Activated T-cell treated with anti-CD3 and anti-CD28 coated beads for 1 hour (primary cell): ENCODE data around the gene SGSM2.

Experiments used
- DNase-seq: peaks from one replicate; pipeline ENCODE4 v3.0.0-alpha.2; 2020; ENCODE audit warnings: low read depth

The SGSM2 gene

GRCh38 chr17:2336215-2336851 is 968 bp upstream of the SGSM2 start, which contains the start of gene TSR1:
Gene TSR1 (minus strand): TSS chr17:2336457. CDS start chr17:2336427, 30 bp downstream.
- DNase-seq, result peak; percentile 81

DNA sequence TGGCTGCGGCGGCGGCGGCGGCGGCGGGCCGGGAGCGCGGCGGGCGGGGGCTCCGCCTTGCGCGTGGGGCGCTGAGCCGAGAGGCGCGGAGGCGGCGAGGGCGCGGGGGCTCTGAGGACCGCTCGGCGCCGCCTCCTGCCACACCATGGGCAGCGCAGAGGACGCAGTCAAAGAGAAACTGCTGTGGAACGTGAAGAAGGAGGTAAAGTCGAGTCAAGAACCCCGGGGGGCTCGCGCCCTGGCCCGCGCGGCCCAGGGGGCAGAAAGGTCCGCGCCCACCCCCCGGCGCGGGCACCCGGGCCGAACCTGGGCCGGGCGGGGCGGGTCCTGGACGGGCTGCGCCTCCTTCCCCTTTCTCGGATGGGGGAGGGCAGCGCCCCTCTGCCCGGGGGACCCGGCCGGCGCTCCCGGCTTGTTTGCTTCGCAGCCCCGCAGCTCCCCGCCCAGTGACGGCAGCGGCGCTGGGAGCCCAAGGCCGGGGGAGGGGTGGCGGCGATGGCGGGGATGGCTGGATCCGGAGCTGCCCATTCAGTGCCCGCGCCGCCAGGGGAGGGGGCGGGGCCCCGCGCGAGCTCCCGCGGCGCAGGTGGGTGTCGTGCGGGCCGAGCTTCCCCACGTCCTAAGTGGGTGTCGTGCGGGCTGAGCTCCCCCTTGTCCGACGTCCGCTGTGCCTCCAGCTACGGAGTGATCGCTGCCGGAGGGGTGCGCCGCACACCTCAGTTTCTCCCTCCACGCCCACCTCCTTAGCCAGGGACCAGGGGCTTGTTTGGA is 428 bp downstream of the SGSM2 start:
- no peak for DNase-seq

- no peak for DNase-seq
Observed at GRCh38 chr17:2338315-2338657, 985 bp downstream of the SGSM2 start.

- DNase-seq, result no peak
Observed at GRCh38 chr17:2343421-2343820, 6.1 kb downstream of the SGSM2 start.

GRCh38 chr17:2344528-2344927 is 7.2 kb downstream of the SGSM2 start:
- DNase-seq, result no peak

DNA sequence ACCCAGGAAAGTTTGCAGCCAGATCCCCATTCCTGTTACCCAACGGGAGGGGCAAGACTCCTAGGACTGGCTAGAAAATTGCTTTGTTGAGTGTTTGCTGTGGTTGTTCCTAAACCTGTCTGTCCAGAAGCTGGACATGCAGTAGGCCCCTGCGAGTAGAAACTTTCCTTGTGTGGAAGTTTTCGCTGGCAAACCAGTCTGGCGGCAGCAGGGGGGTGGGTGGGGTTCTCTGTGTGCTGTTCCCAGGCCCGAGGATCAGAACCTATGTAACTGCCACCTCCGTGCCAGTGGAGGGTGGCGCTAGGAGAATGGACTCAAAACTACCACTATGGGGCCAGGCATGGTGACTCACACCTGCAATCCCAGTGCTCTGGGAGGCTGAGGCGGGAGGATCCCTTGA is 9.2 kb downstream of the SGSM2 start:
- DNase-seq, result no peak

DNA sequence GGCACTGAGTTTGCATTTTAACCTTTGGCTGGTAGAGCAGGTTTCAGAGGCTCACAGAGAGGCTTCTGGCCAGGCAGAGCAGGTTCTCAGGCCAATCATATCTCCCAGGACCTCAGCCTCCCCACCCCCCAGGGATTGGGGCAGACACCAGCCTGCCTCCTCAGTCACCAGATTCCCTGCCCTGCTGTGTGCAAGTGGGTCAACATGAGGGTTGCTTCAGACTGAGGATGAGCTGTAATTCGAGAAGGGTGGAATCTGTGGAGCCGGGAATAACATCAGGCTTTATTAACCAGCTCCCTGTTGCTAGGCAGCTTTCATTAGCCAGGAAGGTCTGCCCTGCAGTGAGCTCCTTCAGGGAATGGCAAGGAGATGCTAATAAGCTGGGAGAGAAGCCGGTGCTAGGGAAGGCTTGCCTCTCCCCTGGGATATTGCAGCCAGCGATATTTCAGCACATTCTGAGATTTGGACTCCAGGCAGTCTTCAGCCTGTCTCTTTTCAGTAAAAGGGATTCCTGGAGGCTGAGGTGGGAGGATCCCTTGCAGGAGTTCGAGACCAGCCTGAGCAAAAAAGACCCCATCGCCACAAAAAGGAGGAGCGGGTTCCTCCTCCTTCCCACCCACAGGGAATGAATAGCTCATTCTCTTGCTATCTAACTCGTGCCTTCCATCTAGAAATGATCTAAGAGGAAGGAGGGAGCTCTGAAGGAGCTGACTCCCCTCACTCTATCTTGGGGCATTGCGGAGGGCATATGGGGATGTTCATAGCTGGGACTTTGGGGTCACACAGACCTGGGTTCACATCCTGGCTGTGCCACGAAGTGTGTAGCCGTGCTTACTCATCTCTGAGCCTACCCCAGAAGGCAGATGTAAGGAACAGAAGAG is 10.7 kb downstream of the SGSM2 start:
- no peak for DNase-seq

DNA sequence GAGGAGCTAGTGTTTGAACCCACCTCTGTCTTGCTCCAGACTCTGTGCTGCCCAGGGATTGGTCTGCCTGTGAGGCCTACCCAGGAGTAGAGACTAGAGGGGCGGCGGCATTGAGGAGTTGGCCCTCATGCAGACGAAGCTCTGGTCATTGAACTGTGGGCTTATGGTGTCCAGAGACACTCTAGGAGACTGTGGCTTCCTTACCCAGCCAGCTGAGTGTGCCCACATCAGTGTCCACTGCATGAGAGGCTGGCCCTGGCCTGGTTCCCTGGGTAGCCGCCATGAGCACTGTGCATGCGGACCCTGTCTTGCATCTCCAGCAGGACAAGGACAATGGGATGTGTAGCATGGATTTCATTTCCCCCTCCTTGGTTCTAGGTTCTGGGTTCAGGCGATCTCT is 14.0 kb downstream of the SGSM2 start:
- DNase-seq, result no peak

- no peak for DNase-seq
Observed at GRCh38 chr17:2354311-2354710, 17.0 kb downstream of the SGSM2 start.

DNA sequence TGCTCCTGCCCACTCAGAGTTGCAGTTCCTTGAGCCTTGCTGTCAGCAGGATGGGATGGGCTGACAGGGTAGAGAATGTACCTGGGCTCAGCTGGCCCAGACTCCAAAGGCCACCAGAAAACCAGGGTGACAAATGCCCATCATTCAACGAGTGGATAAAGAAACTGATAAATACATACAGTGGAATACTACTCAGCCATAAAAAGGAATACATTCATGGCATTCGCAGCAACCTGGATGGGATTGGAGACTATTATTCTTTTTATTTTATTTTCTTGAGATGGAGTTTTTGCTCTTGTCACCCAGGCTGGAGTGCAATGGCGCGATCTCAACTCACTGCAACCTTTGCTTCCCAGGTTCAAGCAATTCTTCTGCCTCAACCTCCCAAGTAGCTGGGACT is 19.9 kb downstream of the SGSM2 start:
- DNase-seq, result no peak

- DNase-seq, result no peak
Observed at GRCh38 chr17:2357931-2358434, 20.7 kb downstream of the SGSM2 start.

DNA sequence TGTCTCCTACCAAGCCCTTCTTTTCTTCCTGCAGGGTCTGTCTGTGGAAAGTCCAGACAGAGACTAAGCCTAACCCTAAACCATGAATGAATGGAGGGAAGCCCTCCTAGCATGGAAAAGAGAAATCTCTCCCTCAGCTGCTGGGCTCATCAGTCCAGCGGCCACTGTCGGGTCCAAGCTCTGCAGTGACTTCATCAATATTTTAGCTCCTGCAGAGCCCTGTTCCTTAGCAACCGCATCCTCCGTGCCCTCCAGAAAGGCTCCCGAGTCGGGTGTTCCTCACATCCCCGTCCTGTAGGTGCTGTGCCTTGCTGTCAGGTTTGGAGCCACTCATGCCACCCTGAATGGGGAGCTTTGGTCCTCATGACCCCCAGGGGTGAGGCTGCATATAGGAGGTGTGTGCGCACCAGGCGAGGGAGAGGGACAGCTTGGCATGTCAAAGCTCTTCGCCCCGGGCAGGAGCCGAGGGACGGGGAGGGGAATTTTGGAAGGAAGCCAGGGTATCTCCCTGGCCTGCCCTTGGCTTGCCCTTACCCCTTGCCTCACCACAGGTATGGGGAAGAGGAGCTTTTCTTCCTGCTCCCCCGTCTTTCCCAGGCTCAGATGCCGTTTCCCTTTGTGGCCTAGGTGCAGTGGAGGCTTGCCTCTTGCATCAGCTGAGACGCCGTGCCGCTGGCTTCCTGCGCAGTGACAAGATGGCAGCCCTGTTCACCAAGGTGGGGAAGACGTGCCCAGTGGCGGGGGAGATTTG is 23.9 kb downstream of the SGSM2 start:
- no peak for DNase-seq

DNA sequence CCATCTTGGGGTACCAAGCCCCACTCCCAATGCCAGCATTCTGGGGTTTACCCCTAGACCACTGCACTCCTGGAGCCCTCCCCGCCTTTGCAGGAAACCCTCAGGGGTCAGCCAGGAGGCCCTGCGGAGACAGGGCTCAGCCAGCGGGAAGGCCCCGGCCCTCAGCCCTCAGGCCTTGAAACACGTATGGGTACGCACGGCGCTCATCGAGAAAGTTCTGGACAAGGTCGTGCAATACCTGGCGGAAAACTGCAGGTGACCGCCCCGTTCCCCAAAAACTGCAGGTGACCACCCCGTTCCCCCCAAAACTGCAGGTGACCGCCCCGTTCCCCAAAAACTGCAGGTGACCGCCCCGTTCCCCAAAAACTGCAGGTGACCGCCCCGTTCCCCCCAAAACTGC is 24.7 kb downstream of the SGSM2 start:
- DNase-seq, result no peak

GRCh38 chr17:2362416-2362815 is 25.1 kb downstream of the SGSM2 start:
- no peak for DNase-seq

- no peak for DNase-seq
Observed at GRCh38 chr17:2362881-2363280, 25.6 kb downstream of the SGSM2 start.

DNA sequence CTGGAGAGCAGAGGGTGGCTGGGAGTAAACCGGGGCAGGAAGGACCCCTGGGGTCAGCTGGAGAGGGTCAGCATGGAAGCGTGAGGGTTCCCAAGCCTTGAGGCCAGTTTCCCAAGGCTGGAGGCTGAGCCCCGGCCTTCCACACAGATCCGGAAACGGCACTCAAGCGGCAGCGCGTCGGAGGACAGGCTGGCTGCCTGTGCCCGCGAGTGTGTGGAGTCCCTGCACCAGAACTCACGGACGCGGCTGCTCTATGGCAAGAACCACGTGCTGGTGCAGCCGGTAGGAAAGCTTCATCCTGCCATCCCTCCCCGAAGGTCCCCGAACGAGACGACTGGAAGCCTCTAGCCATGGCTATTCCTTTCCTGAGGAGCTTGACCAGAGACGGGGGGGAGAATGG is 26.0 kb downstream of the SGSM2 start:
- no peak for DNase-seq

GRCh38 chr17:2363851-2364762 is 26.8 kb downstream of the SGSM2 start:
- no peak for DNase-seq

- no peak for DNase-seq
Observed at GRCh38 chr17:2364763-2365116, 27.4 kb downstream of the SGSM2 start.

- no peak for DNase-seq
Observed at GRCh38 chr17:2365132-2365531, 27.8 kb downstream of the SGSM2 start.

DNA sequence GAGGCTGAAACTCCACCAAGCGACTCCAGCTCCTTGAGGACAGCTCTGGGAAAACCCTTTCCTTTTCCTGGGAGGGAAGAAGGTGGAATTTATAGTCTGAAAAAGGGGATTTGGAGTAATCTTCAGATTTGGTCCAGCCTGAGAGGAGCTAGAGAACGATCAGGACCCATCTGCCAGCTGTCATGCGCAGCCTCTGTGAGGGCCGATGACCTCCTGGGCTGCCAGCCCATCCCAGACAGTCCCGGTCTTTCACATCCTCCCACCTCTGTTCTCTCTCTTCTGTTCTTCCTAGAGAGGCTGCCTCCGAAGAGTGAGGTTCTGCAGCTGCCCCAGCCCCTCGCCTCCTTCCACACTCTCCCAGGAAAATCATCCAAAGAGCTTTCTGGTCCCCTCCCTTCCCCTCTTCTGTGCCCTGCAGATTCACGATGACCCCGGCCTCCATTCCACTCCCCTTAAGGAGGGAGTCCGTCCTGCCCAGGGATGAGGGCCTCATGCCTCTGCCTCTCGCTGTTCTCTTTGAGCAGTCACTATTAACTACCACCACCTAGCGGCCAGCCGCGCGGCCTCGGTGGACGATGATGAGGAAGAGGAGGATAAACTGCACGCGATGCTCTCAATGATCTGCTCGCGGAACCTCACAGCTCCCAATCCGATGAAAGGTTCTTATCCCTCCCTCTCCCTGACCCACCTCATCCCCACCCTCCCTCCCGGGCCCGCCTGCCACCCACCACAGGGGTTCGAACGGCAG is 29.6 kb downstream of the SGSM2 start:
- no peak for DNase-seq
